MM.1S (cell line): ENCODE results near the gene DDIT3.

Source experiments
- DNase-seq: peaks from one replicate; pipeline ENCODE4 v3.0.0-alpha.2; 2015
- H2AFZ ChIP-seq: fragments of 300-600 bp; sonication (generic); 2 replicates; pipeline ENCODE4 v1.6.0; 2016; ENCODE audit warnings: antibody characterized with exemption, low read length
- H3F3A ChIP-seq: fragments of 300-600 bp; sonication (generic); 2 replicates; pipeline ENCODE4 v1.6.1; 2016; ENCODE audit warnings: mild to moderate bottlenecking, antibody characterized with exemption, low read length, moderate library complexity, mixed read lengths; ENCODE audit not compliant: insufficient read depth
- H3K27ac ChIP-seq: fragments of 300-600 bp; sonication (generic); 2 replicates; pipeline ENCODE4 v1.5.1; 2016; ENCODE audit warnings: mild to moderate bottlenecking, low read length
- H3K27me3 ChIP-seq: fragments of 300-600 bp; sonication (generic); replicated peaks from 2 replicates; pipeline ENCODE4 v1.6.0; 2016; ENCODE audit warnings: low read length; ENCODE audit not compliant: insufficient read depth
- H3K36me3 ChIP-seq: fragments of 300-600 bp; sonication (generic); replicated peaks from 2 replicates; pipeline ENCODE4 v1.6.1; 2016; ENCODE audit warnings: mild to moderate bottlenecking, low read length, mixed read lengths; ENCODE audit not compliant: insufficient read depth
- H3K4me1 ChIP-seq: fragments of 300-600 bp; sonication (generic); 2 replicates; pipeline ENCODE4 v1.6.1; 2016; ENCODE audit warnings: low read length, mixed read lengths
- H3K4me2 ChIP-seq: fragments of 300-600 bp; sonication (generic); 2 replicates; pipeline ENCODE4 v1.6.0; 2016; ENCODE audit warnings: low read depth, low read length
- H3K4me3 ChIP-seq: fragments of 300-600 bp; sonication (generic); 2 replicates; pipeline ENCODE4 v1.5.1; 2016; ENCODE audit warnings: low read length, mixed read lengths
- H3K79me2 ChIP-seq: fragments of 300-600 bp; sonication (generic); 2 replicates; pipeline ENCODE4 v1.6.1; 2016; ENCODE audit warnings: mixed run types, low read length, mixed read lengths
- H3K9ac ChIP-seq: fragments of 300-600 bp; sonication (generic); 2 replicates; pipeline ENCODE4 v1.6.1; 2016; ENCODE audit warnings: low read length, mixed read lengths
- H3K9me2 ChIP-seq: fragments of 300-600 bp; sonication (generic); replicated peaks from 2 replicates; pipeline ENCODE4 v1.6.1; 2016; ENCODE audit warnings: mild to moderate bottlenecking, low read length, mixed read lengths; ENCODE audit not compliant: insufficient read depth
- H3K9me3 ChIP-seq: fragments of 300-600 bp; sonication (generic); replicated peaks from 2 replicates; pipeline ENCODE4 v1.6.1; 2016; ENCODE audit warnings: mild to moderate bottlenecking, low read length, mixed read lengths; ENCODE audit not compliant: insufficient read depth
- H4K20me1 ChIP-seq: fragments of 300-600 bp; sonication (generic); 2 replicates; pipeline ENCODE4 v1.6.1; 2016; ENCODE audit warnings: mild to moderate bottlenecking, low read length, moderate library complexity, mixed read lengths; ENCODE audit not compliant: insufficient read depth
- EZH2 ChIP-seq: fragments of 300-600 bp; sonication (generic); optimal IDR thresholded peaks from 2 replicates; pipeline ENCODE3; 2017; ENCODE audit warnings: low read depth, mild to moderate bottlenecking, antibody characterized with exemption, low read length, mixed read lengths
- EZH2phosphoT487 ChIP-seq: fragments of 300-600 bp; sonication (generic); IDR thresholded peaks from 2 replicates; pipeline ENCODE4 v1.6.1; 2018; ENCODE audit warnings: antibody characterized with exemption, low read length
- TF ChIP-seq, protein P1 (sequence below): fragments of 300-600 bp; sonication (generic); IDR thresholded peaks from 2 replicates; pipeline ENCODE4 v1.5.1; 2016; ENCODE audit warnings: antibody characterized with exemption, low read length, mixed read lengths

DDIT3 gene

GRCh38 chr12:57520053-57520818 is at the start of gene DDIT3:
Gene DDIT3 (minus strand): TSS chr12:57520514. CDS start chr12:57517406, 3,108 bp downstream.
- peak; percentile 99 for DNase-seq
- Histone ChIP-seq H3K79me2 (peaks cover 62% of the 10 kb centered on the region), H3K27me3 (no peaks in the 10 kb centered on the region), H4K20me1 (no peaks in the 10 kb centered on the region), H3K9ac (peak within 1 kb of the TSS; percentile 93), H3F3A (peaks cover 39% of the 10 kb centered on the region), H3K27ac (peak within 1 kb of the TSS; percentile 94), H3K4me2 (peak within 1 kb of the TSS; percentile 83), H3K4me3 (peak within 1 kb of the TSS; percentile 92), H3K9me2 (no peaks in the 10 kb centered on the region), H3K4me1 (peaks cover 23% of the 10 kb centered on the region), H3K36me3 (peaks cover 9% of the 10 kb centered on the region), H3K9me3 (no peaks in the 10 kb centered on the region), H2AFZ (peak within 1 kb of the TSS; percentile 39)
- TF ChIP-seq EZH2phosphoT487 (no peak), EZH2 (no peak)
- TF ChIP-seq, protein P1, sequence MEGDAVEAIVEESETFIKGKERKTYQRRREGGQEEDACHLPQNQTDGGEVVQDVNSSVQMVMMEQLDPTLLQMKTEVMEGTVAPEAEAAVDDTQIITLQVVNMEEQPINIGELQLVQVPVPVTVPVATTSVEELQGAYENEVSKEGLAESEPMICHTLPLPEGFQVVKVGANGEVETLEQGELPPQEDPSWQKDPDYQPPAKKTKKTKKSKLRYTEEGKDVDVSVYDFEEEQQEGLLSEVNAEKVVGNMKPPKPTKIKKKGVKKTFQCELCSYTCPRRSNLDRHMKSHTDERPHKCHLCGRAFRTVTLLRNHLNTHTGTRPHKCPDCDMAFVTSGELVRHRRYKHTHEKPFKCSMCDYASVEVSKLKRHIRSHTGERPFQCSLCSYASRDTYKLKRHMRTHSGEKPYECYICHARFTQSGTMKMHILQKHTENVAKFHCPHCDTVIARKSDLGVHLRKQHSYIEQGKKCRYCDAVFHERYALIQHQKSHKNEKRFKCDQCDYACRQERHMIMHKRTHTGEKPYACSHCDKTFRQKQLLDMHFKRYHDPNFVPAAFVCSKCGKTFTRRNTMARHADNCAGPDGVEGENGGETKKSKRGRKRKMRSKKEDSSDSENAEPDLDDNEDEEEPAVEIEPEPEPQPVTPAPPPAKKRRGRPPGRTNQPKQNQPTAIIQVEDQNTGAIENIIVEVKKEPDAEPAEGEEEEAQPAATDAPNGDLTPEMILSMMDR: no peak

GRCh38 chr12:57569858-57570257 is 49.5 kb upstream of the DDIT3 start:
- H3K4me3 ChIP-seq: no peak overlapping the region
- H3K79me2 ChIP-seq: no peaks in the 10 kb centered on the region
- no peaks in the 10 kb centered on the region for H3K36me3 ChIP-seq
- H3K27ac ChIP-seq: no peak overlapping the region
- no peaks in the 10 kb centered on the region for H3K9me2 ChIP-seq
- H4K20me1 ChIP-seq: no peaks in the 10 kb centered on the region
- no peaks in the 10 kb centered on the region for H3K27me3 ChIP-seq
- no peak overlapping the region for H2AFZ ChIP-seq
- H3K4me1 ChIP-seq: no peaks in the 10 kb centered on the region
- DNase-seq: no peak
- no peaks in the 10 kb centered on the region for H3F3A ChIP-seq
- H3K9me3 ChIP-seq: no peaks in the 10 kb centered on the region
- H3K9ac ChIP-seq: no peak overlapping the region
- no peak overlapping the region for H3K4me2 ChIP-seq
- no peak for TF ChIP-seq EZH2
- TF ChIP-seq EZH2phosphoT487: no peak
- TF ChIP-seq, protein P1: no peak

GRCh38 chr12:57568838-57569237 is 48.5 kb upstream of the DDIT3 start:
- Histone ChIP-seq H2AFZ (no peak overlapping the region), H3K36me3 (no peaks in the 10 kb centered on the region), H3K9ac (no peak overlapping the region), H3K9me3 (no peaks in the 10 kb centered on the region), H3F3A (no peaks in the 10 kb centered on the region), H3K9me2 (no peaks in the 10 kb centered on the region), H3K27ac (no peak overlapping the region), H3K4me1 (no peaks in the 10 kb centered on the region), H3K79me2 (no peaks in the 10 kb centered on the region), H3K4me2 (no peak overlapping the region), H3K27me3 (no peaks in the 10 kb centered on the region), H3K4me3 (no peak overlapping the region), H4K20me1 (no peaks in the 10 kb centered on the region)
- no peak for TF ChIP-seq EZH2
- TF ChIP-seq EZH2phosphoT487: no peak
- TF ChIP-seq, protein P1: no peak
- DNase-seq: no peak
